ENCODE results near the gene COL9A1. TPM values are rescaled to one million over a fixed set of nuclear protein-coding genes. Genes with fewer than 3 reads are reported as not detected.

The COL9A1 gene
- total RNA-seq, 1 experiment from 2014 or later: not detected

DNA sequence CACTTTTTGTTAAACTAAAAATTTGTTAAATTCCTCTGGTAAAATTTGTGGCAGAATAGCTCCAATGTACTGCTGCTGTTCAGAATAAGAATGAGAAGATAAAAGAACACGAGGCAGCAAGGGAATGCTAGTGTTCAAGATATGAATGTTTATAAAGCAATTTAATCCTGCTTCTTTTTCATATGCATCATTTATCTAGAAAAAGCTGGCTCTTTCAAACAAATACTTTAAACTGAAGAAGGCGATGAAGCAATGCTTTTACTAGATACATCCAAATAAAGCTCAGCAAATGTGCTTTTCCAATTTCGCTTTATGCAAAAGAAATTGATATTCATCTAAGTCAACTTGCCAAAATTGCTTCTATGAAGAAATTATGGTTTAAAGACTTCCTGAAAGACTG, 66.5 kb downstream of the COL9A1 start:
- ChIA-PET CTCF (no interaction called here), POLR2A (no interaction called here)
- DNase-seq (ENCODE audit: low read depth, low spot score): no peak

DNA sequence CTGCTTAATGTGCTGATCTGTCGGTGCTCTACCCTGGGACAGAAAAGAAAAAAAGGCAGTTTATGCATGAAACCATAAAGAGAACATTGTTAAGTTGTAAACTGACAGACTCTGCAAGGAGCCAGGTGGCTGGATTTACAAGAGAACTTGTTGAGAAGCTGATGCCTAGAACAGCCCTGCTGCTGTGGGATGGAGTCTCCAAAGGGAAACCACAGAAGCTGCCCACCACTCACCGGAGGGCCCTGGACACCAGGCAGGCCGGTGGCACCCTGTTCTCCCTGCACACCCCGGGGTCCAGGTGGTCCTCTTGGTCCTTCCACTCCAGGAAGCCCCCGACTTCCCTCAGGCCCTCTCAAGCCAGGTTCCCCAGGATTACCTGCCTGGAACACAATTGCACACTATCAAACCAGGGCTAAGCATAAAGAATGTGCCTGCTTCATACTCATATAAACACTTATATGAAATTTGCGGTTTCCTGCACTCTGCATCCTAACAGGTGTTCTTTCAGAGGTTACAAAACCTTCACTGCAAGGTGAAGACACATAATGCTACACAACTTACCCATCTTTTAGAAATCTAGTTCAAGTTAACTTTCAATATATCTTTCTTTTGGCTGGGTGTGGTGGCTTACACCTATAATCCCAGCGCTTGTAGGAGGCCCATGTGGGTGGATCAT, 68.2 kb downstream of the COL9A1 start:
- TF ChIP-seq, protein P1, sequence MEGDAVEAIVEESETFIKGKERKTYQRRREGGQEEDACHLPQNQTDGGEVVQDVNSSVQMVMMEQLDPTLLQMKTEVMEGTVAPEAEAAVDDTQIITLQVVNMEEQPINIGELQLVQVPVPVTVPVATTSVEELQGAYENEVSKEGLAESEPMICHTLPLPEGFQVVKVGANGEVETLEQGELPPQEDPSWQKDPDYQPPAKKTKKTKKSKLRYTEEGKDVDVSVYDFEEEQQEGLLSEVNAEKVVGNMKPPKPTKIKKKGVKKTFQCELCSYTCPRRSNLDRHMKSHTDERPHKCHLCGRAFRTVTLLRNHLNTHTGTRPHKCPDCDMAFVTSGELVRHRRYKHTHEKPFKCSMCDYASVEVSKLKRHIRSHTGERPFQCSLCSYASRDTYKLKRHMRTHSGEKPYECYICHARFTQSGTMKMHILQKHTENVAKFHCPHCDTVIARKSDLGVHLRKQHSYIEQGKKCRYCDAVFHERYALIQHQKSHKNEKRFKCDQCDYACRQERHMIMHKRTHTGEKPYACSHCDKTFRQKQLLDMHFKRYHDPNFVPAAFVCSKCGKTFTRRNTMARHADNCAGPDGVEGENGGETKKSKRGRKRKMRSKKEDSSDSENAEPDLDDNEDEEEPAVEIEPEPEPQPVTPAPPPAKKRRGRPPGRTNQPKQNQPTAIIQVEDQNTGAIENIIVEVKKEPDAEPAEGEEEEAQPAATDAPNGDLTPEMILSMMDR (IDR thresholded peaks at IDR 0.05): no peak
- TF ChIP-seq POLR2AphosphoS5 (IDR thresholded peaks at IDR 0.05; ENCODE audit: low read depth, low read length) (no peak), TCF7L2 (IDR thresholded peaks at IDR 0.05; ENCODE audit: low read depth, low read length) (no peak), SIN3A (IDR thresholded peaks at IDR 0.05; ENCODE audit: borderline replicate concordance, insufficient read depth, low read depth, low read length) (no peak)
- TF ChIP-seq, protein P2, sequence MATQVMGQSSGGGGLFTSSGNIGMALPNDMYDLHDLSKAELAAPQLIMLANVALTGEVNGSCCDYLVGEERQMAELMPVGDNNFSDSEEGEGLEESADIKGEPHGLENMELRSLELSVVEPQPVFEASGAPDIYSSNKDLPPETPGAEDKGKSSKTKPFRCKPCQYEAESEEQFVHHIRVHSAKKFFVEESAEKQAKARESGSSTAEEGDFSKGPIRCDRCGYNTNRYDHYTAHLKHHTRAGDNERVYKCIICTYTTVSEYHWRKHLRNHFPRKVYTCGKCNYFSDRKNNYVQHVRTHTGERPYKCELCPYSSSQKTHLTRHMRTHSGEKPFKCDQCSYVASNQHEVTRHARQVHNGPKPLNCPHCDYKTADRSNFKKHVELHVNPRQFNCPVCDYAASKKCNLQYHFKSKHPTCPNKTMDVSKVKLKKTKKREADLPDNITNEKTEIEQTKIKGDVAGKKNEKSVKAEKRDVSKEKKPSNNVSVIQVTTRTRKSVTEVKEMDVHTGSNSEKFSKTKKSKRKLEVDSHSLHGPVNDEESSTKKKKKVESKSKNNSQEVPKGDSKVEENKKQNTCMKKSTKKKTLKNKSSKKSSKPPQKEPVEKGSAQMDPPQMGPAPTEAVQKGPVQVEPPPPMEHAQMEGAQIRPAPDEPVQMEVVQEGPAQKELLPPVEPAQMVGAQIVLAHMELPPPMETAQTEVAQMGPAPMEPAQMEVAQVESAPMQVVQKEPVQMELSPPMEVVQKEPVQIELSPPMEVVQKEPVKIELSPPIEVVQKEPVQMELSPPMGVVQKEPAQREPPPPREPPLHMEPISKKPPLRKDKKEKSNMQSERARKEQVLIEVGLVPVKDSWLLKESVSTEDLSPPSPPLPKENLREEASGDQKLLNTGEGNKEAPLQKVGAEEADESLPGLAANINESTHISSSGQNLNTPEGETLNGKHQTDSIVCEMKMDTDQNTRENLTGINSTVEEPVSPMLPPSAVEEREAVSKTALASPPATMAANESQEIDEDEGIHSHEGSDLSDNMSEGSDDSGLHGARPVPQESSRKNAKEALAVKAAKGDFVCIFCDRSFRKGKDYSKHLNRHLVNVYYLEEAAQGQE (IDR thresholded peaks at IDR 0.05; ENCODE audit: insufficient read depth in 1 of 2, low read depth in 2 of 2, low read length in 1 of 2): no peak
- intact Hi-C loops (cut with micrococcal nuclease; ENCODE audit: unreplicated experiment): no loop called here
- DNase-seq (ENCODE audit: low read depth, low spot score) (no peak), ATAC-seq (no peak)
- in situ Hi-C loops (cut with HindIII; ENCODE audit: low pct_unique_long_range_greater_than_20kb, low sequenced_read_pairs): no loop called here
- Histone ChIP-seq H3K9me3 (ENCODE audit: control insufficient read depth, insufficient read depth, low read depth, low read length) (no peaks in the 10 kb centered on the region), H3K36me3 (ENCODE audit: control insufficient read depth, insufficient read depth, low read length) (no peaks in the 10 kb centered on the region), H3K27ac (ENCODE audit: low read length) (no peak overlapping the region), H3K4me3 (ENCODE audit: low read depth in 2 of 2, low read length in 2 of 2) (no peak overlapping the region), H3K4me1 (ENCODE audit: control insufficient read depth, insufficient read depth, low read length) (no peaks in the 10 kb centered on the region), H3K27me3 (ENCODE audit: control insufficient read depth, insufficient read depth, low read length) (peaks cover 8% of the 10 kb centered on the region)
- BruUV-seq (replicated peaks): no TSS peak
- POLR2A ChIA-PET: no interaction called here
- CTCF ChIA-PET: no interaction called here

More for the DNA sequence above, 66.5 kb downstream of the COL9A1 start:
- H3K4me3 ChIP-seq (ENCODE audit: low read depth in 2 of 2, low read length in 2 of 2): no peak overlapping the region
- 0 out of 2 replicates have a peak, but pooled peaks cover 3% of the 10 kb centered on the region for H3K9me3 ChIP-seq (ENCODE audit: control insufficient read depth, insufficient read depth, low read depth, low read length)
- no TSS peak for BruUV-seq (replicated peaks)
- H3K27me3 ChIP-seq (ENCODE audit: control insufficient read depth, insufficient read depth, low read length): peaks cover 12% of the 10 kb centered on the region
- TF ChIP-seq TCF7L2 (IDR thresholded peaks at IDR 0.05; ENCODE audit: low read depth, low read length): no peak
- TF ChIP-seq POLR2AphosphoS5 (IDR thresholded peaks at IDR 0.05; ENCODE audit: low read depth, low read length): no peak
- TF ChIP-seq, protein P1 (IDR thresholded peaks at IDR 0.05): no peak
- TF ChIP-seq, protein P2 (IDR thresholded peaks at IDR 0.05; ENCODE audit: insufficient read depth in 1 of 2, low read depth in 2 of 2, low read length in 1 of 2): no peak
- TF ChIP-seq SIN3A (IDR thresholded peaks at IDR 0.05; ENCODE audit: borderline replicate concordance, insufficient read depth, low read depth, low read length): no peak
- intact Hi-C loops (cut with micrococcal nuclease; ENCODE audit: unreplicated experiment): no loop called here
- H3K36me3 ChIP-seq (ENCODE audit: control insufficient read depth, insufficient read depth, low read length): no peaks in the 10 kb centered on the region
- no peak overlapping the region for H3K27ac ChIP-seq (ENCODE audit: low read length)
- H3K4me1 ChIP-seq (ENCODE audit: control insufficient read depth, insufficient read depth, low read length): no peaks in the 10 kb centered on the region
- in situ Hi-C loops (cut with HindIII; ENCODE audit: low pct_unique_long_range_greater_than_20kb, low sequenced_read_pairs): no loop called here
- no peak for ATAC-seq
